Glutamatergic neuron (in vitro differentiated cells): ENCODE results near the gene MGMT. TPM values are rescaled to one million over a fixed set of nuclear protein-coding genes. Genes with fewer than 3 reads are reported as not detected.

Experiments
- DNase-seq: peaks from one replicate; pipeline ENCODE4 v3.0.0; 2022
- H3K27ac Mint-ChIP-seq: one replicate; pipeline ENCODE4 v1.8.0; 2020; ENCODE audit warnings: mild to moderate bottlenecking, mixed read lengths, inconsistent platforms; ENCODE audit not compliant: unreplicated experiment
- H3K27me3 Mint-ChIP-seq: one replicate; pipeline ENCODE4 v1.8.0; 2020; ENCODE audit warnings: mild to moderate bottlenecking, moderate library complexity, mixed read lengths, inconsistent platforms; ENCODE audit not compliant: unreplicated experiment
- H3K36me3 Mint-ChIP-seq: one replicate; pipeline ENCODE4 v1.8.0; 2020; ENCODE audit warnings: mild to moderate bottlenecking, mixed read lengths, inconsistent platforms; ENCODE audit not compliant: unreplicated experiment
- H3K4me1 Mint-ChIP-seq: one replicate; pipeline ENCODE4 v1.8.0; 2020; ENCODE audit warnings: mild to moderate bottlenecking, low read depth, mixed read lengths, inconsistent platforms; ENCODE audit not compliant: unreplicated experiment
- H3K4me3 Mint-ChIP-seq: one replicate; pipeline ENCODE4 v1.8.0; 2020; ENCODE audit warnings: mild to moderate bottlenecking, mixed read lengths, inconsistent platforms; ENCODE audit not compliant: unreplicated experiment
- H3K9me3 Mint-ChIP-seq: one replicate; pipeline ENCODE4 v1.8.0; 2020; ENCODE audit warnings: mild to moderate bottlenecking, moderate library complexity, mixed read lengths, inconsistent platforms; ENCODE audit not compliant: unreplicated experiment
- CTCF ChIP-seq: fragments of 200-600 bp; sonication (generic); IDR thresholded peaks from one replicate; pipeline ENCODE4 v1.5.0; 2021; ENCODE audit not compliant: partially characterized antibody, unreplicated experiment
- total RNA-seq: library from RNA; stranded (reverse); fragmentation: NEBNext Ultra II Directional; extraction: Animal tissue kit (Norgen Biotek cat#: 25700); gene quantifications from one replicate; pipeline ENCODE4 v1.2.1, GENCODE V29; 2021; ENCODE audit not compliant: unreplicated experiment

The MGMT gene
- total RNA-seq, 1 donor from 2014 or later: 15.9 TPM

DNA sequence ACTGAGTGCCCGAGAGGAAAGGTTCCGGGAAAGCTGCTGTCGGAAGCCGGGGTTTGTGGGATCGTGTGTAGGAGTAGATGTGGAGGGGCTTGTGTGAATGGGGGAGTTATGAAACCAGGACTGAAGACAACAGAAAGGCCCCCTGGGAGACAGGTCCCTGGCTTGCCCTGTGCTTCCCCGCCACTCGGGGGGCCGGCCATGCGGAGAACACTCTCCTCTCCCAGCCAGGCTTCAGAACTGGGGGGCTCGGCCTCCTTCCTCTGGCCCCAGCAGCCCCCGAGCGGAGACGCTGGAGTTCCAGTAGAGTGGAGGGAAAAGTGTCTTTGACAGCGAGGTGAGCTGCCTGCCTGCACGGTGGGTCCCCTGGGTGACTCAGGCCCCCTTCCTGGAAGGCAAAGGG lies 185.0 kb downstream of the MGMT start:
- no peaks in the 10 kb centered on the region for H3K9me3 Mint-ChIP-seq
- peaks cover 2% of the 10 kb centered on the region for H3K27me3 Mint-ChIP-seq
- peak overlapping the region; percentile 84 for H3K27ac Mint-ChIP-seq
- H3K36me3 Mint-ChIP-seq: no peaks in the 10 kb centered on the region
- DNase-seq: no peak
- TF ChIP-seq CTCF: no peak
- peak overlapping the region; percentile 55 for H3K4me3 Mint-ChIP-seq
- H3K4me1 Mint-ChIP-seq: peaks cover 47% of the 10 kb centered on the region

DNA sequence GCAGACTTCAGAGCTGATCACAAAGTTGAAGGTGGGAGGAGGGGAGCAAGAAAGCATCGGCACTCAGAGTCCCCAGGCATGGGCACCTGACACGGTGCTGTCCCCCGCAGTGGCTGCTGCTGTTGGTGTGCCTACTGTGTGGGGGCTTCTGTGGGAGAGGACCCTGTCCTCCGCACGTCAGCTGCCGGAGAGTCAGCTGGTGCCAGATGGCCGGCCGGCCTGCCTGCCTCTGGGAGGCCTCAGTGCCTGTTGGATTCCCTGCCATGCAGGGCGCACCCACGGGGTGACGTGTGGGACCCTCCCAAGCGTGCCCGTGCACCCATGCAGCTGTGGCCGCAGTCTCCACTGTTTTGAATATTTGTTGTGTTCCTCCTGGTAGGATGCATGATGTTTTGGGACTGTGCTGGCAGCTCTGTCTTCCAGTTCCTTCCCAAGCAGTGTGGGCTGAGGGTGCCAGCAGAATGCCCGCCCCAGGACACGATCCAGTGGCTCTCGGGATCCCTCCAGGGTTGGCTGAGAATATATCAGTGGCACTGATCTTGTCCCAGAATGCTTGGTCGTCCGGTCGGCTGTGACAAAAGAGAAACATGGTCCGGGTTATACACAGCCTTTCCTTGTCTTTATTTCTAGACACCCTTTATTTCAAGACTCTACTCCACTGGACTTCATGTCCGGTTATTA lies 185.6 kb downstream of the MGMT start:
- Mint-ChIP-seq H3K4me1 (peaks cover 46% of the 10 kb centered on the region), H3K9me3 (no peaks in the 10 kb centered on the region), H3K36me3 (no peaks in the 10 kb centered on the region), H3K4me3 (peak overlapping the region; percentile 55), H3K27ac (peak overlapping the region; percentile 84), H3K27me3 (peaks cover 2% of the 10 kb centered on the region)
- no peak for TF ChIP-seq CTCF
- no peak for DNase-seq

GRCh38 chr10:129653428-129653827 lies 186.4 kb downstream of the MGMT start:
- TF ChIP-seq CTCF: no peak
- H3K4me3 Mint-ChIP-seq: no peak overlapping the region
- no peak for DNase-seq
- H3K4me1 Mint-ChIP-seq: peaks cover 44% of the 10 kb centered on the region
- peak overlapping the region; percentile 26 for H3K27ac Mint-ChIP-seq
- H3K27me3 Mint-ChIP-seq: peaks cover 2% of the 10 kb centered on the region
- H3K9me3 Mint-ChIP-seq: no peaks in the 10 kb centered on the region
- H3K36me3 Mint-ChIP-seq: no peaks in the 10 kb centered on the region

DNA sequence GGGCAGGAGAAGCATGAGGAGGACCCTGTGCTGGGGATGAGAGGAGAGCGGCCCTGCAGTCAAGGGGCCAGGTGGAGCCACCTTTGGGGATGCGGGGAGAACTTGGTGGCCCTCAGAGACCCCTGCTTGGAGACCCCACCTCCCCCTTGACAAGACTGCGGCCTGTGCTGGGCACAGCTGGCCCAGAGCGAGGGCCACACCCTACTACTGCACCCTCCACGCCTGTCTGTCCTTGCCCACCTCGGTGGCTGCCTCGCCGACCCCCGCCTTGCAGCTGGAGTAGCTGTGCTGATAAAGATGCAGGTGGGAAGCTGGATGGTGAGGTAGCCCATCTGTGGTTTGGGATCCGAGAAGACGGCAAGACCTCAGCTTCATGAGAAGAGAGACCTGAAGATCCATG lies 186.8 kb downstream of the MGMT start:
- Mint-ChIP-seq H3K9me3 (no peaks in the 10 kb centered on the region), H3K36me3 (no peaks in the 10 kb centered on the region), H3K4me1 (peaks cover 40% of the 10 kb centered on the region), H3K27ac (no peak overlapping the region), H3K4me3 (no peak overlapping the region), H3K27me3 (peaks cover 2% of the 10 kb centered on the region)
- no peak for TF ChIP-seq CTCF
- DNase-seq: no peak

DNA sequence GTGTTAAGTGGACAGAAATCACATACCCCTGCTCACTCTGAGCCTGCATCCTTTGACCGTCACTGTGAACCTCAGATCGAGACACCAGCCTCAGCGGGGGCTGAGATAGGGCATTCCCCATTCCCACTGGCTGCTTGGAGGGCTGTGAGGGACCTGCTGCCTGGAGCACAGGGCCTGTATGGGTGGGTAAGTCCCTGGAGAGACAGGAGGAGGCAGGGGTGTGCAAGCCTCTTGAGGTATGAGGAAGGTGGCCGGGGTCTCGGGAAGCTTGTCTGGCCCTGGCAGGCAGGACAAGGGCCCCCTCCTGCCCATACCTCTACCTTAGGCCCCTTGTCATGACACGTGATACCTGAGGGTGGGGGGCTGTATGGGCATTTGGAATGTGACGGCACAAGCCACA lies 187.4 kb downstream of the MGMT start:
- Mint-ChIP-seq H3K4me1 (peaks cover 36% of the 10 kb centered on the region), H3K27ac (no peak overlapping the region), H3K27me3 (peaks cover 3% of the 10 kb centered on the region), H3K4me3 (no peak overlapping the region), H3K9me3 (no peaks in the 10 kb centered on the region), H3K36me3 (no peaks in the 10 kb centered on the region)
- no peak for TF ChIP-seq CTCF
- DNase-seq: no peak
